GM12892 (cell line): ENCODE data around the gene KAZN.

Experiments used
- POLR2A ChIP-seq: IDR thresholded peaks from 2 replicates; pipeline ENCODE4 v1.6.1; 2011; ENCODE audit warnings: low read depth, low read length, control low read depth
- POLR2AphosphoS5 ChIP-seq: IDR thresholded peaks from 2 replicates; pipeline ENCODE4 v1.6.1; 2011; ENCODE audit warnings: low read depth, low read length, control low read depth
- TAF1 ChIP-seq: IDR thresholded peaks from 2 replicates; pipeline ENCODE4 v1.6.1; 2011; ENCODE audit warnings: low read depth, mild to moderate bottlenecking, control low read depth, low read length, borderline replicate concordance

DNA sequence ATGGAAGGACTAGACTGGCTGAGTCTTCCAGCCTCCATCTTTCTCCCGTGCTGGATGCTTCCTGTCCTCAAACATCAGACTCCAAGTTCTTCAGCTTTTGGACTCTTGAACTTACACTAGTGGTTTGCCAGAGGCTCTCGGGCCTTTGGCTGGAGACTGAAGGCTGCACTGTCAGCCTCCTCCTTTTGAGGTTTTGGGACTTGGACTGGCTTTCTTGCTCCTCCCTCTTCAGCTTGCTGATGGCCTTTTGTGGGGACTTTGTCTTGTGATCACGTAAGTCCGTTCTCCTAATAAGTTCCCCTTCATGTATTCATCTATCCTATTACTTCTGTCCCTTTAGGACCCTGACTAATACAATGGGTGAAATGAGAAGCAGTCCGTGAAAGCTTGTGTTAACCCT is 196.4 kb downstream of the KAZN start:
- TF ChIP-seq TAF1 = no peak
- no peak for TF ChIP-seq POLR2AphosphoS5
- TF ChIP-seq POLR2A = no peak
